Endothelial cell of hepatic sinusoid (primary cell): ENCODE data around the gene AIG1.

Experiments
- in situ Hi-C: cut with HindIII; loops from 2 replicates; pipeline ENCODE4 v1.10.0; 2017; ENCODE audit warnings: low sequenced_read_pairs

Gene AIG1

DNA sequence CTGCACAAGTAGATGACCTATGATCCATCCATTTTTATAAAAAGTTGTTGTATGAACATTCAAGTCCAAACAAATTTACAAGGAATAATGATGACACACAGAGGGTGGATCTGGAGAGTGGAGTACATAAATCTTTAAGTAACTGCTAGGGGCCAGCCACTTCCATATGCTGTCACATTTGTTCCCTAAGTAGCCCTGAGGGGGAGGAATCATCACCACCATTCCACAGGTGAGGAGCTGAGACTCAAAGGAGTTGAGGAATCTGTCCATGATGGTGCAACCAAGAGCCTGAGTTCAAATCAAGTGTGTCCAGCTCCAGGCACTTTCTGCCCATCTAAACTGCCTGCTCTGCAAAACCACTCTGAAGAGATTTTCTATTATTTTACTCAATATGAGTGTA lies 132.1 kb downstream of the AIG1 start:
- in situ Hi-C loops: no loop called here

DNA sequence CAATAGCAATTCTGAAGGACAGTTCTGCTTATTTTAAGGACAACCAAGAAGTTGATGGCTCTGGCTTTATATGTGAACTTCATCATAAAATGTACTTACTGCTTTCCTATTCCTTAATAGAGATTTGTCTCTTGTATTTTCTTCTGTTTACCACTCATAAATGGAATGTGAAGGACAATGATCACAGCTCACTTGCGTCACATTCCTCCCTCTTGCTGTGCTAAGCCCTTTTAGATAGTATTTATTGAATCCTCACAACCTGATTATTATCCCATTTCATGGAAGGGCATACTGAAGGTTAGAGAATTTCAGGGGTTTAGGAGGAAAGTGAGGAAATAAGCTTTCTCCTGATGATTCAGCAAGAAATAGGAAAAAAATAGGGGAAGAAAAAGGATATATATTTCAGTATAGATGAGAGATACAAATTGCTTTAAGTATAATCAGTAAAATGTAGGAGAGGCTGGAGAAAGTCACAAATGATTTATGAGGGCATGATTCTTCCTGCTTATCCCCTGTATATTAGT lies 132.9 kb downstream of the AIG1 start:
- in situ Hi-C loops: no loop called here

DNA sequence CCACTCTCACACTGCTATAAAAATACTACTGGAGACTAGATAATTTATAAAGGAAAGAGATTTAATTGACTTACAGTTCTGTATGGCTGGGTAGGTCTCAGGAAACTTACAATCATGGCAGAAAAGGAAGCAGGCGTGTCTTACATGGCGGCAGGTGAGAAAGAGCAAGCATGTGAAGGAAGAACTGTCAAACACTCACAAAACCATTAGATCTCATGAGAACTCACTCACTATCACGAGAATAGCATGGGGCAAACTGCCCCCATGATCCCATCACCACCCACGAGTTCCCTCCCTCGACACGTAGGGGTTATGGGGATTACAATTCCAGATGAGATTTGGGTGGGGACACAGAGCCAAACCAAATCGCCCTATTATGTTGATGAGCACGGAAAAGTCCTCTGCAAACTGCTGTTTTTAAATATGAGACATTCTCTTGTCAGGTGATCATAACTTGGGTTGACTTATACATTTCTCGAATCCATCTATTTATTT lies 133.5 kb downstream of the AIG1 start:
- in situ Hi-C loops: no loop called here

DNA sequence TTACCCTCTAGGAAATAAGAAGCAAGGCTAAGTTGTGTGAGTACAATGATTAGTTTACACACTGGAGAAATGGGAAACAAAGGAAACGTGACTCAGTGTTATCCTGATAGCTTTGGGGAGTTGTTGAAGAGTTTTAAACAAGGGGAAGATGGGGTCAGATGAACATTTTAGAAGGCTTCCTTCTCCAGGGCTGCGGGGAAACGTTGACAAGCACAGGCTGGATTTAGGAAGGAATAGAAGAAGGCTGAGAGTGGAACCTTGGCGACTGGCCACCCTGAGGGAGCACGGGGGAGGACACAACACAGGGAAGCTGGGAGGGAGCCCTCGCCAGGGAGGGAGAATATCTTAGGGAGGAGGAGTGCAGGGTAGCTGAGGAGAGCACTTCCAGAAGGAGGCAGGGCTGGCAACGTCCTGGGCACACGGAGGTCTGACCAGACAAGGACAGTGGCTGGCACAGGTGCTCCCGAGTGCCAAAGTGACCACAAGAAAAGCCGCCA lies 134.7 kb downstream of the AIG1 start:
- in situ Hi-C loops: no loop called here

DNA sequence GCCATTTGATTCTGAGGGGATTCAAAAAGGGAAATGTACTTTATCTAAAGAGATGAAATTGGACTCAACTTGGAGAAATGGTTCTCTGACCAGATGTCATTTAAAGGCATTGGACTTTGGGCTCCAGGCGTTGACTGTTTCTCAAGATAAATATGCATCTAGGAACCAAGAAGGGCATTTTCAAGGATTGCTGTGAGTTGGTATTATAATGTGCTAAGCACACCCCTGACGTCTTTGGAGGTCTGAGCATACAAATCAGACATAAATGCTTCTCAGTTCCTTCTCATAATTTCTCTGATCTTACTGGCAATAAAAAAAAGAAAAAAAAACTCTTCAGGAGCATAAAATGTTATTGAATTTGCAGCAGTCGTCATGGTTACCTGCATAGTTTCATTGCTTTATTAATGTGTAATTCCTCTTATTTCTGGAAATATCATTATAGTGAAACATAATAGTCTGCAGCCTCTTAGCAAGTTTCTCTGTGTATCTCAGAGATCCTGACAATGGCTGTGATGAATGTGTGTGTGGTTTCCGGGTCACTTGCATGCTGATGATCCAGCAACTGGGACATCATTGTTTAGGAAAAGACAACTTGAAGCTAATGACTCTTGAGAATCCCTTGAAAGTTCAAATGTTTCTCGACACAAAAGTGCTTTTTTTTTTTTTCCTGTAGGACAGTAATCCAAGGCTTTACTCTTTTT lies 136.0 kb downstream of the AIG1 start:
- in situ Hi-C loops: no loop called here

DNA sequence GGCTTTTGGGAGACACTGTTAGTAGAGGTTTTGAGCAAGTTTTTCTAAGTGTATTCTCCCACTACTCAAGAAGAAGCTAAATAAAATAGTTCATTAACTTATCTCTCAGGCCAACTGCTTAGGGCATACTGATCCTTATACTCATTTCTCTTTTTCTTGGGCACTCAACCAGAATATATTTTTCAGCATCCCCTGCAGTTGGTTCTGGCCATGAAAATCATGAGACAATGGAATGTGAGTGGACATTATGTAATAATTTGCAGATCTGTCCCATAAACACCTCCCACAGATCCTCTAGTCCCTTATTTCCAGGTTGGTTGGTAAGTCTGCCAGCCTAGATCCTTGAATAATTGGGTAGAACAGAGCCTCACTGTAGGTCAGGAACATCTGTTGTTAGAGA lies 136.7 kb downstream of the AIG1 start:
- in situ Hi-C loops: no loop called here

DNA sequence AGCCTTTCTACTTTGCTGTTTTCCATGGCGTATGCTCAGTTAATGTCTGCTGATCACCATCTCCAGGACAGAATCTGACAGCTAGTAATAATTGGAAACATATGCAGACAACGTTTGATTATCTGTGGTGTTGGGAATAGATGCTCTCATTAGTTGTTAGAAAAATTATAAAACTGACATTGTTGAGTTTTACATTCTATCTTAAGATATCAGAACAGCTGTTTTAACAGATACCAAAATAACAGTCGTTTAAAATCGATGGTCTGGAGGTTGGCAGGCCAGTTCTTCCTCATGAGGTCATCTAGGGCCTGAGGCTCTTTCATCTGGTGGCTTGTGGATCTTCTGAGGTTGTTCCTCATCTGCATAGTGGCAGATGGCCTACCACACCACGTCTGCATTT lies 137.6 kb downstream of the AIG1 start:
- in situ Hi-C loops: no loop called here

DNA sequence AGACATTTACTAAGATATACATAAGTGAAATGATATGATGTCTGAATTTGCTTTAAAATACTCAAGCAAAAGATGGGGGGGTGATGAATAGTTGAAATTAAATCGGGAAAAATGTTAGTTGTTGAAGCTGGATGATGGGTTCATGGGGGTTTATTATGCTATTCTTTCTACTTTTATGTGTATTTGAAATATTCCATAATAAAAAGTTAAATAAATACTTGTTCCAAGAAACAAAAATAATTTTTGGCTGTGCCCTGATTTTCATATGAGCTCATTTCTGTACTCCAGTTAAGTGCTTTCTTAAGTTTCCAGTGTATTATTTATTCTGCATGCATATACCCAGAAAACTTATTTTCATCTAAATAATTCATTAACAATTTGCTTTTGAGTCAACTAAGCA lies 138.6 kb downstream of the AIG1 start:
- in situ Hi-C loops: no loop called here

DNA sequence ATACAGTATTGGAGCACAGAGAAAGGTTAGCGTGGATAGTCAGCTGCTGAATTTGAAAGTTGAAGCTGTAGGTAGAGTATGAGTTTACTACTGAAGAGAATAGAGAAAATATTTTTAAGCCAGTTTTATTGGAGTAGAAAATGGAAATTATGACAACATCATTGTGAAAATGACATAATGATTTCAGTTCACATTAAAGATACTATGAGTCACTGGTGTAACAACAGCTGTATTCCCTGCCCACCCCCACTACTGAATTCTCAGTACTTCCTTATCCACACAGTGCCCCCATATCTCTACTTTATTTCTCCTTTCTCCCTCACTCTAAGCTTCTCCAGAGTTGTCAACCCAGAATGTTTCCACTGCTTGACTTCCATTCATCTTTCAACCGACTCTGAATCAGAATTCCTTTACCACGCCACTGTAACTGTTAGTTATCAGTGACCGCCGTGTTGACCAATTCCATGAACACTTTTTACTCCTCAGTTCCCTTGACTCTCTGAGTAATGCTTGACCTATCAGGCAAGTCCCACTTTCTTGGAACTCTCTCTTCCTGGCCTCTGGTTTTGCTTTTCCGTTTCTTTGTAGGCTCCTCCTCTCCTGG lies 139.6 kb downstream of the AIG1 start:
- in situ Hi-C loops: no loop called here

DNA sequence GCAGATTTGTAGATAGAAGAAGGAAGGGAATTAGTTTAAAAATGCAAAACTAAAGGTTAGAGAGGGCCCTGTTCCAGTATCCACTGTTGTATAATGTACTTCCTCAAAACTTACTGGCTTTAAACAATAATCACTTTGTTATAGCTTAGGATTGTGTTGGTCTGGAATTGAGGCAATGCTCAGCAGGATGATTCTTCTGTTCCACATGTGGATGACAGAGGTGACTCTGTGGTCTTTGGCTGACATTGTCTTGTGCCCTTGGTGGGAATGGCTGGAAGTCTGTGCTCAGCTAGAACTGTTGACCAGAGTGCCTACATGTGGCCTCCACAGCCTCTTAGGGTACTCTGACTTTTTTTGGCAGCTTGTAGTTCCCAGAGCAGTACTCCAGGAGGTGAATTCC lies 143.4 kb downstream of the AIG1 start:
- in situ Hi-C loops: no loop called here

DNA sequence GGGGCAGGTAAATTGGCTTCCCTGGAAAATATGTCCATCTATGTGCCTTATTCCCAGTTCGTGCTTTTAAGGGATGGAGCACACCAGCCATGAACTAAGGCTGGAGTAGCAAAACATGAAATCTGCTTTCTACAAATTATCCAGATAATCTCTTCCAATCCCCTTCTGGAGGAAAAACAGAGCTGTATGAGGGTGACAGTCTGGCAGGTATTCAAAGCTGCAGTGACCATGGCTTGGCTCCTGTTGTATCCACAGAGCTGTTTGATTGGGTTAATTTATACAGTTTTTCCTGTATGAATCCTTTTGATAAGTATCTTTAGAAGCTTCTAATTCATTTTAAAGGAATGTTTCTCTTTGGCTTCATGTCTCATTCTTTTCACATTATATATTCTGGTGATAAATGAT lies 144.4 kb downstream of the AIG1 start:
- in situ Hi-C loops: no loop called here

DNA sequence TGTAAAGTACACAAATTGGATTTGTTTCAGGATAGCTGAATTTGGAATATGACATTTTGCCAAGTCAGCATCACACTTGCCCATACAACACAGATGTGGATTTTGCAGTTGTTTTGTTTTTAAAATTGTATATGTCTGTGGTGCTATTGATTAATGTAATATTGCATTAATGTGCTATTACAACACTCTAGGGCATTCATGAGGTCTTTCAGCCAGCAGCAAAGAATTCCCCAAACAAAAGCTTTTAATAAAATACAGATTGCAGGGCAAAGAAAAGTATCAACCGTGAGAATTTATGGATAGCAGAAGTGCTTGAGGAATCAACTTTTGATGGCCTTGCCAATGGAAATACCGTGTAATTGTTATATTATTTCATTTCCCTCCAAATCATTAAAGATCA lies 144.9 kb downstream of the AIG1 start:
- in situ Hi-C loops: no loop called here

DNA sequence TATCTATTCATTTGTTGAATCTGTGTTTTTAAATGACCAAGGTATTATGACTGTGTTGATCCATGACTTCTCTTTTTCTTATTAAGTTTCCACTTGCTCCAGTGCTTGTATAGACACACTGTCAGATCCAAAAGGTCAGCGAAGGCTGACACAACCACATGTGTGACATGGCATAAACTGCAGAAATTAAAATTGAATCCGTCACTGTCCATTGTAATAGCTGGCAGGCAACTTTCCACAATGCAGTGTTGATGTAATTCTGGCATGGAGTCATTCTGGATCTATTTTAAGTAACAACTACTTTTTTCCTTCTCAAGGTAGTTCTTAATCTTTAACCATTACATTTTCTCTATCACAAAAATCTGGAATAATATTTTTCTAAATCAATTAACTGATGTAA lies 145.3 kb downstream of the AIG1 start:
- in situ Hi-C loops: no loop called here

DNA sequence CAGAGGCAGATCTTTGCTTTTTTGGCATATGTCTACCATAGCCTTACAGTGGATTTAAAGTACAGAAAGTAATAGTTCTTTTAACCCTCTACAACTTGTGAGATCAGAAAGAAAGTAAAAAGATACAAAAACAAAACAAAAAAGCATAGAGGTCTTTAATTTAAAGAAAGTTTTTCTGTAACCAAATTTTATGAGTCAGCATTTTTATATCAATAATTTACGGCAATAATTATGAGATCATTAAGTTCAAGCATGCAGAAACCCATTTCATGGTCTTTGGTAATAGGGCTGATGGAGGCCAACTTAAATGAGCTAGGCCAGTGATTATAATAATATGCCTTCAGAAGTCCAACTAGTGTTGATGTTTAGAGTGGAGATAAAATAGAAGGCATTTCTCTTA lies 145.9 kb downstream of the AIG1 start:
- in situ Hi-C loops: no loop called here

DNA sequence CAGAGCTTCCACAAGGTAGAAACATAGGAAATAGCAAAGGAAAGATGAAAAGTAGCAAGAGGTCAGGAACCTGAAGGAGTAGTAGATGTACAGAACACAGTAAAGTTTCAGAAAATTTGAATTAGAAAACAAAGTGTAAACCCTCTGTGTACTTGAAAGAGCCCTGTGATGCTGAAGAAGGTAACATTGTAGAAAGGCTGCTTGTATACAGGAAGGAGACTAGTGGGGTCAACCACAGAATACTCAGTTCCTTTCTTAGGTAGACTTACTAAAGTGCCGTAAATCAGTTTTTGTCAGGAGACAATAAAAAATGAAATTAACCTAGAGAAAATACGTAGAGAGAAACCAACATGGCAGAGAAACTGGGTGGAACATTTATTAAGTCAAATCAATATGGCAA lies 149.7 kb downstream of the AIG1 start:
- in situ Hi-C loops: no loop called here

DNA sequence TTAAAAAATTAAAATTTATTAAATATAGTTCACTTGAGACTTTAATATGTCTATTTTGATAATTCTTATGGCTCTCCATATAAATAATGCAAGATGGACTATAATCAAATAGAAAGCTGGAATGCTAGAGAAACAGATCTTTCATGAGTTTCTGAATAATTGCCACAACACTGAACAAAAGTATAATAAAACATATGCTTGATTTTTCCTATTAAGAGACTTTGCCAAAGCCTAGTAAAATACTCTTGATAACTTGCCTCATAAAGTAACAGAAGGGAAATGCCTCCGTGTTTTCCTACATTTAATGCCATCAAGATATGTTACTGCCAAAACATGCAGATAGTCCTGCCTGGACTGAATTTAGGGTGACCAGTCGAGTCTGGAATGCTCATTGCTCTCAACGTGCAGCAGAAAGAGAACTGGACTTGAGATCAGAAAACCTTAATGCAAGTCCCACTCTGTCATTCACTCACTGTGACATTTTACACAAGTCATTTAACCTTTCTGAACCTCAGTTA lies 153.2 kb downstream of the AIG1 start:
- in situ Hi-C loops: no loop called here

DNA sequence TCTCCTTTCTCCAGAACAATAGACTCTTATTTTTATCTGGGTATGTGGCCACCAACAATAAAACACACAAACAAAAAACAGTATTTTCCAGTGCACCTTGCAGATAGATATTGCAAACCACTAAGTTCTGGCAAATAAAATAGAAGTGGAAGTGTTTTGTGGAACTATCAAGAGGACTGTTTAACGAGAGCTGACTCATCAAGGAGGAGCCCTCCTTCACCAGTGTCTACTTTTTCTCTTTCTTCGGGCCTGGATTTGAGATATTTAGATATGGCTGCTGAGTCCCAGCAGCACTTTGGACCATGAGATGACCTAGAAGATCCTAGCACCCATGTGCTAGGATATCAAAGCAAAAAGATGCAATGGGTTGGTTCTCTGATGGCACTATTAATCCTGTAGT lies 154.7 kb downstream of the AIG1 start:
- in situ Hi-C loops: no loop called here

DNA sequence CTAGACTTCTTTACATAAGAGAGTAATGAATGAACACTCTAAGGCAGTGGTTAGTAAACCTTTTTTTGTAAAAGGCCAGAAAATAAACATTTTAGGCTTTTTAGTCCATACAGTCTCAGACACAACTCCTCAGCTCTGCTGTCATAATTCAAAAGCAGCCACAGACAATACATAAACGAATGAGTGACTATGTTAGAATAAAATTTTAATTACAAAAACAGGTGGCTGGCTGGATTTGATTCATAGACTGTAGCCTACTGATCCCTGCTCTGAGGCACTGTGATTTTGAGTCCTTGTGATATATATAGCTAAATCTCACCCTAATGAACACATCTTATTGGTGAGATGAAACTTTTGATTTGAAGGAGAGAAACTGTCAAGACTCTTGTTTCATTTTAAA lies 155.1 kb downstream of the AIG1 start:
- in situ Hi-C loops: no loop called here

DNA sequence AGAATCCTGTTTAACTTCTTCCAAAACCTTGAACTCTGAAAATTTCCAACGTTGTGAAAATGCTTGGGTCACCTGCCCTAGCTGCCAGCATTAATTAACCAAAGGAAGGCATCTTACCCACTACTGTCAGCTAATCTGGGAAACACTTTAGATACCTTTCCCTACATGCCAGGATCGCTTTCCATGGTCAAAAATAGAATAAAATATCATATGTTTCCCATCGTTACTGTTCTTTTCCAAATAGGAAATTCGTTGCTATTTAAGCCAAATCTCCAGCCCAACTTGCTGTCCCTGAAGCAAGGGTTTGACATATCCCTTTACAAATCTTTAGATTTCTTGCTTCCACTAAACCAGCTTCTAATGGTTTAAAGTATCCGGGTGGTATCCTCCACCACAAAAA lies 157.5 kb downstream of the AIG1 start:
- in situ Hi-C loops: no loop called here

DNA sequence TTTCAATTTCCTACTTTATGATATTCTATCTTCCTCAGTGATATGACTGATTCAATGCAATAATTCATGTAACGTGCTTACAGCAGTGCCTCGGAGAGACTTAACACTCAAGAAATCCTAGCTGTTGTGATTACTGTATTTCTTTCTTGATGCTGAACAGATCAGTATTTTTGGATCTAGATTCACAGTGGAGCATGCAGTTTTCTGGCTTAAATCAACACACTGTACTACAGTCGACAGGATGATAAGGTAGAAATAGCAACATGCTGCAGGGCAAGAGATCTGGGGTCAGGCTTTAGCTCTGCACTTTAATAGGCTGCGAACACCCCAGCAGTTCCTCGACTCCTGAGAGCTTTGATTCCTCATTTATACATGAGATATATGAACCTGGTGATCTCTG lies 161.0 kb downstream of the AIG1 start:
- in situ Hi-C loops: no loop called here

DNA sequence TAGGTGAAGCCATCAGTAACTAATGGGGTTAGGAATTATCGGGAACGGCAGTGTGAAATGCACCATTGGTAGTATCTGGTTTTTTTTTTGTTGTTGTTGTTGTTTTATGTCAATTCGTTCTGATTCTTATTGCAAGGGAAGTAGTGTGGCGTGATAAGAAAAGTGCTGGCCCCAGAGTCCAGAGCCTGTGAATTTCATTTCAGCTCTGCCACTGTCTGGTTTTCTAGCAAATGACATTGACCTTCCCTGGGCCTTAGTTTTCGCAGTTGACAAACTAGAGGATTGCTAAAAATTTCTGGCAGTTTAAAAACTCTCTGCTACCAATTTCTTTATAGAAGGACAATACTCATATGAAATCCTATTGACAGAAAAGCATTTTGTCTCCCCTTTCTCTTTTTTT lies 161.6 kb downstream of the AIG1 start:
- in situ Hi-C loops: no loop called here

DNA sequence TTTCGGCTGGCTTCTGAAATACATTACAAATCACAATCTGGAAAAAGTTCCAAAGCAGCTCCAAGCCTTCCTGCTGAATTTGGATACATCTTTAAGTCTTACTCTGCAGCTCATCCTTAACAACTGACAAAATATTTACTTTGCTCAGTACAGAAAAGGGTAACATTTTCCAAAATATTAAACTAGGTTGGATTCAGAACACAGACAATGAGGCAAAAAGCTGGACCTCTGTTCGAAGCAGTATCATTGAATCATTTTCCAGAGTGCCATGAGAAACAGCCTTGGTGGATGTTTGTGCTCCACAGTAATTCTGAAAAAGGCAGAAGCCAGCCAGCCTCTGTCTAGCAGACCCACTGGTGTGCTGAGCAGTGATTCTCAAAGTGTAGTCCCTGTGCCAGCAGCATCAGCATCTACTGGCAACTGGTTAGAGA lies 162.1 kb downstream of the AIG1 start:
- in situ Hi-C loops: no loop called here
